ENCODE data around the gene NWD2. TPM values are rescaled to one million over a fixed set of nuclear protein-coding genes. Genes with fewer than 3 reads are reported as not detected.

NWD2 gene
- total RNA-seq, 1 donor from 2014 or later, result 1.5 TPM

GRCh38 chr4:37446016-37446415 is 201.5 kb downstream of the NWD2 start:
- Mint-ChIP-seq H3K36me3 (no peaks in the 10 kb centered on the region), H3K27ac (no peak overlapping the region), H3K4me3 (no peak overlapping the region), H3K4me1 (ENCODE audit: unreplicated experiment) (peaks cover 9% of the 10 kb centered on the region), H3K9me3 (peaks cover 5% of the 10 kb centered on the region), H3K27me3 (peaks cover 7% of the 10 kb centered on the region)
- no peak for TF ChIP-seq CTCF (conservative IDR thresholded peaks at IDR 0.05)
- no peak for DNase-seq (ENCODE audit: extremely low spot score, unreplicated experiment)

GRCh38 chr4:37447886-37448285 is 203.3 kb downstream of the NWD2 start:
- no peak for TF ChIP-seq CTCF (conservative IDR thresholded peaks at IDR 0.05)
- Mint-ChIP-seq H3K36me3 (no peaks in the 10 kb centered on the region), H3K27ac (no peak overlapping the region), H3K4me1 (ENCODE audit: unreplicated experiment) (peaks cover 3% of the 10 kb centered on the region), H3K9me3 (peaks cover 5% of the 10 kb centered on the region), H3K4me3 (no peak overlapping the region), H3K27me3 (peaks cover 13% of the 10 kb centered on the region)
- no peak for DNase-seq (ENCODE audit: extremely low spot score, unreplicated experiment)

- Mint-ChIP-seq H3K27me3 (peaks cover 15% of the 10 kb centered on the region), H3K9me3 (no peaks in the 10 kb centered on the region), H3K36me3 (no peaks in the 10 kb centered on the region), H3K4me3 (no peak overlapping the region), H3K27ac (no peak overlapping the region), H3K4me1 (ENCODE audit: unreplicated experiment) (peaks cover 10% of the 10 kb centered on the region)
- no peak for DNase-seq (ENCODE audit: extremely low spot score, unreplicated experiment)
- no peak for TF ChIP-seq CTCF (conservative IDR thresholded peaks at IDR 0.05)
Observed at GRCh38 chr4:37450309-37450708, 205.8 kb downstream of the NWD2 start.

GRCh38 chr4:37450911-37451310 is 206.4 kb downstream of the NWD2 start:
- no peak for TF ChIP-seq CTCF (conservative IDR thresholded peaks at IDR 0.05)
- DNase-seq (ENCODE audit: extremely low spot score, unreplicated experiment), result no peak
- no peak overlapping the region for H3K4me3 Mint-ChIP-seq
- no peak overlapping the region for H3K27ac Mint-ChIP-seq
- H3K4me1 Mint-ChIP-seq (ENCODE audit: unreplicated experiment), result peaks cover 15% of the 10 kb centered on the region
- no peaks in the 10 kb centered on the region for H3K9me3 Mint-ChIP-seq
- H3K27me3 Mint-ChIP-seq, result peaks cover 15% of the 10 kb centered on the region
- no peaks in the 10 kb centered on the region for H3K36me3 Mint-ChIP-seq

- peaks cover 15% of the 10 kb centered on the region for H3K27me3 Mint-ChIP-seq
- H3K4me3 Mint-ChIP-seq, result no peak overlapping the region
- no peak overlapping the region for H3K27ac Mint-ChIP-seq
- H3K36me3 Mint-ChIP-seq, result no peaks in the 10 kb centered on the region
- DNase-seq (ENCODE audit: extremely low spot score, unreplicated experiment), result no peak
- H3K9me3 Mint-ChIP-seq, result no peaks in the 10 kb centered on the region
- H3K4me1 Mint-ChIP-seq (ENCODE audit: unreplicated experiment), result peaks cover 22% of the 10 kb centered on the region
- TF ChIP-seq CTCF (conservative IDR thresholded peaks at IDR 0.05), result no peak
Observed at GRCh38 chr4:37451656-37452055, 207.1 kb downstream of the NWD2 start.

GRCh38 chr4:37452952-37453280 is 208.4 kb downstream of the NWD2 start:
- peaks cover 15% of the 10 kb centered on the region for H3K27me3 Mint-ChIP-seq
- no peak for DNase-seq (ENCODE audit: extremely low spot score, unreplicated experiment)
- TF ChIP-seq CTCF (conservative IDR thresholded peaks at IDR 0.05), result peak; percentile 73
- peak overlapping the region; percentile 95 for H3K4me3 Mint-ChIP-seq
- no peaks in the 10 kb centered on the region for H3K9me3 Mint-ChIP-seq
- H3K36me3 Mint-ChIP-seq, result no peaks in the 10 kb centered on the region
- H3K4me1 Mint-ChIP-seq (ENCODE audit: unreplicated experiment), result peaks cover 22% of the 10 kb centered on the region
- peak overlapping the region; percentile 96 for H3K27ac Mint-ChIP-seq
